GM18505 (cell line): ENCODE data around the gene MAST4.

ENCODE experiments used
- ATAC-seq: cut with Tn5 transposase; IDR thresholded peaks from one replicate; pipeline ENCODE4 v1.9.1; 2021; ENCODE audit not compliant: unreplicated experiment
- POLR2A ChIP-seq: IDR thresholded peaks from 4 replicates; pipeline ENCODE4 v1.6.1; 2011; ENCODE audit warnings: borderline replicate concordance; ENCODE audit not compliant: insufficient read depth, insufficient read length; ENCODE audit errors: extremely low read depth

Gene MAST4

DNA sequence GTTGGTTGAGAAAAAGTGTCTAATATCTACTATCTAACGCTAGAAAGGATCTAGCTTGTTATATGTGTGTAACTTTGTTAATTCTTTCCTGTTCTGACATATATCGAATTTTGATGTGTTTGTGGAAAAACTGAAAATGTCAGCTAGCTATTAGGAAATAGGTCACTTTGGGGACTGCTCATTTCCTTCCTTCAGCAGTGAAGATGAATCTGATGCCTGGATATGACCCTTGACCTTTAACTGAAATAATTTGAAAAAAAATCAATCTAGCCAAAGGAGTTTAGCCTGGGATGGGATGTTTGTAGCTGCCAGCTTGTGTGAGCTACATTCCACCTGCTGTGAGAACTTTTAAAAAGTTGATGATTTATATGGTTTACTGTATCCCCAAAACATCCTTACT, 533.6 kb downstream of the MAST4 start:
- TF ChIP-seq POLR2A: no peak
- ATAC-seq: no peak

- ATAC-seq: no peak
- no peak for TF ChIP-seq POLR2A
Observed at GRCh38 chr5:67133217-67133616, 537.0 kb downstream of the MAST4 start.

DNA sequence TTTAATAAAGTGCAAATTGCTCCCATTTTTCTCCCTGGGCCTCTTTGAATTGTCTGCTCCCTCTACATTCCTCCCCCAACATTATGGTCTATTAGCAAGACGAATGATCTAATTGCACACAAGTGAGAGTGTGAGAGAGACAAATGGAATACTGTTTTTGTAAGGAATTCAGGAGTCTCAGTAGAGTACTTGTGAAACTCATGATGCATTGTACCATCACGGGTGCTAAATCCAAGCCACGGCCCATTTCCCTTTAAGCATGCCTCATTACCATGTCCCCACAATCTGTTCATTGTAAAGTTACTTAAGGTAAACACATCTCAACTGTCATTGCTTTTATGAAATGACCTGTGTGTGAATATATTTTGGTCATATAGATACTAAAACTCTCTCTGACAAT, 537.6 kb downstream of the MAST4 start:
- TF ChIP-seq POLR2A: no peak
- no peak for ATAC-seq

DNA sequence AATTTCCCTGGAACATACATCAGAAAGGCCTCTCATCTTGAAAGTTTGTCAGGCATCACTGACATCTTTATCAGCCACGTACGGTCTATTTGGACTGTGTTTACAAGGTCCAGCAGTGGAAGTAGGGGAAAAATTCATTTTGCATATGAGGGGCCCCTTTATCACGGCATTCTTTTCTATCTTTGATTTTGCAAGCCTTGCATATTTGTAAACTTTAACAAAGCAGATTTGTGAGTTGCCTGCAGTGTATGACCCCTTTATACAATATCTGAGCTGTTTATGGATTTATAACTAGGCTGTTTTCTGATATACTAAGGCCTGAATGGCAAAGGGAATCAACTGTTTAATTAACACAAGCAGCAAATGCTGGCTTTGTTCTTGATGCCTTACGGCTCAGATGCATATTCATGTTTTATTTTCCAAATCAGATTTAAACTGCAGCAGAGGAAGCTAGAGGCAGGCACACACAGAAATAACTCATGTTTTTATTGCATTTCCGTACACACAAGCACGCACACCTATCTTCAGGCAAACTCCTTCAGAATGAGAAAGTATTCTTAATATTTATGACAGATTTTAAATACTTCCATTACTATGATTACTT, 539.3 kb downstream of the MAST4 start:
- ATAC-seq: no peak

DNA sequence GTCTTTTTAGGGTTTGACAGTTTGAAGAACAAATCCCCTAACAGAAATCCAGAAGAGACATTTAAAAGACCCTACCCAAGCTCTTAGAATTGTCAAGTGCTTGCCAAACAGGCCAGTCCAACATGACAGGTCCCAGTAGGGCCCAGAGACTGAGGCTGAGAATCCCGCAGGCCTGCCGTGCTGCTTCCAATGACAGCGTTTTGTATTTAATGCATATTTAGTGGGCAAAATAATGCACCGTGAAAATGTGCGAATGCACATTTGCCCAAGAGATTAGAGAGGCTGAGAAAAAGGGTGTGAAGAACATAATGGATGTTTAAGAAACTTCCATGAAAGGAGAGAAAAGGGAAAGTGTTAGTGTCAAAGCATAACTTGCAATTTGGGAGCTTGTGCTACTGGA, 542.8 kb downstream of the MAST4 start:
- TF ChIP-seq POLR2A: no peak
- ATAC-seq: no peak

More for the DNA sequence above, 539.3 kb downstream of the MAST4 start:
- no peak for TF ChIP-seq POLR2A

DNA sequence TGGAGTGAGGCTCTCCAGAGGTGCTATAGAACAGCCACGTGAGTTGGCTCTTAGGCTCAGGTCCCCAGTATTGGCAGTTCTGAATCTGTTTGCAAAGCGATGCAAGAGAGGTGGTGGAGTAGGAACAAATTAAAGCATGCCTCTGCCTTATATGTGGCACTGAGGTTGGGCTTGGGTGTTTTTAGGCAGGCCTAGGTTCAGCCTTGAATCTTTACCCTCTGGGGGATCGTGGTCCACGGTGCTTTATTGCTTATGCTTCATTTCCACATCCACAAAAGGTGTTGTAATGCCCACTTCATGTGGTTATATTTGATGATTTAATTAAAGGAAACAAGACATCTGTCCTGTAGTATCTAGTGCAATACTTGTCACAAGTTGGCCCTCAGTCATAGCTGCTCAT, 544.2 kb downstream of the MAST4 start:
- no peak for ATAC-seq
- TF ChIP-seq POLR2A: no peak

- no peak for TF ChIP-seq POLR2A
- no peak for ATAC-seq
Observed at GRCh38 chr5:67141644-67142043, 545.5 kb downstream of the MAST4 start.

- ATAC-seq: no peak
- no peak for TF ChIP-seq POLR2A
Observed at GRCh38 chr5:67142816-67143215, 546.6 kb downstream of the MAST4 start.

GRCh38 chr5:67143549-67143948, 547.4 kb downstream of the MAST4 start:
- ATAC-seq: no peak
- TF ChIP-seq POLR2A: no peak

DNA sequence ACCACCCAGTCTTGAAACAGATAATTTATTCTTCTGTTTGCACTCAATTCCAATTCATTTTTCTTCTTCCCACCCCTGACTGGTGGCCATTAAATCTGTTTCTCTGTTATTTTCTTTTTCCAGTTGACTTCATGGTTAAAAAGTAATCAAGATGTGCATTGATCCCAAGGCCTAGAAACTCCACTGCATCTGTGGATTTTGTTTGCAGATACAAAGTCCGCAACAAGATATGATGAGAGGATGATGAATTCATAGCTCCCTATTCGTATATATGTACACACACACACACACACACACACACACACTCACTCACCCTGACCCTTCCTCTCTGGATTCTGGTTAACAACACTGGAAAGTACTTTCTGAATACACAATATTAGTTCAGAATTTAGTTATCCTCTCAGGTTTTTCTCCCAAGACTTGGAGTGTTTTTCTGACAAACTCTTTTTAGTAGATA, 548.0 kb downstream of the MAST4 start:
- ATAC-seq: no peak
- TF ChIP-seq POLR2A: no peak

DNA sequence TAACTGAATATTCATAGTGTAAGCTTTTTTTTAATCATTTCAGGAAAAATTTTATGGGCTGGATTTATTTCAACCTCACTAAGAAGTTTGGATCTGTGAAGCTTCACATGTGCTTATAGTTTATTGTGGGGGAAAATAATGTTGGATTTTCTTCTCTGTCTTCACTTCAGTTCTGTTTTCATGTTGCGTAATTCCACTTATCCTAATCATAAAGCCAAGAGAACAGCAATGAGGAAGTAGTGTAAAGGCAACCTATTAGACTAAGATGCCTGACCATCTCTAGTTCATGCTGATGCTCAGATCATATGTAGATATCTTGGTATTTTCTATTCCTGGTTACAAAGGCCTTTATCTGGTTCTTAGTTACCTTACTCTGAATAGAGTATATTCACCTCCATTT, 550.4 kb downstream of the MAST4 start:
- ATAC-seq: no peak
- TF ChIP-seq POLR2A: no peak

GRCh38 chr5:67146981-67147380, 550.8 kb downstream of the MAST4 start:
- ATAC-seq: no peak
- no peak for TF ChIP-seq POLR2A

GRCh38 chr5:67147760-67148159, 551.6 kb downstream of the MAST4 start:
- ATAC-seq: no peak
- TF ChIP-seq POLR2A: no peak

- ATAC-seq: no peak
- no peak for TF ChIP-seq POLR2A
Observed at GRCh38 chr5:67149057-67149950, 553.1 kb downstream of the MAST4 start.

- ATAC-seq: no peak
- no peak for TF ChIP-seq POLR2A
Observed at GRCh38 chr5:67149951-67150523, 553.8 kb downstream of the MAST4 start.

- ATAC-seq: no peak
- no peak for TF ChIP-seq POLR2A
Observed at GRCh38 chr5:67152400-67152799, 556.2 kb downstream of the MAST4 start.
